Measurements from ENCODE around the gene NOCT.

GRCh38 chr4:139060591-139060990 lies 45.0 kb downstream of the NOCT start:
- no peak for TF ChIP-seq CTCF (IDR thresholded peaks at IDR 0.05; ENCODE audit: poor library complexity, severe bottlenecking)
- TF ChIP-seq POLR2AphosphoS5 (IDR thresholded peaks at IDR 0.05) = no peak
- no peak for TF ChIP-seq EZH2 (IDR thresholded peaks at IDR 0.05; ENCODE audit: borderline replicate concordance, insufficient read depth, low read length, poor library complexity, severe bottlenecking)
- no peak for TF ChIP-seq EP300 (conservative IDR thresholded peaks at IDR 0.05; ENCODE audit: poor library complexity, severe bottlenecking)
- no peak for TF ChIP-seq RAD21 (conservative IDR thresholded peaks at IDR 0.05)
